Right cardiac atrium (tissue), 5 donors: Measurements from ENCODE around the gene AMBRA1. TPM values are rescaled to one million over a fixed set of nuclear protein-coding genes. Genes with fewer than 3 reads are reported as not detected.
"Not testable (repeated sequence)": the region's sequence is repeated elsewhere in the genome, so short reads cannot be mapped to it uniquely, and the experiment has no call there.

Experiments
- ATAC-seq, 2 donors: fragments of 200-7000 bp; cut with Tn5 transposase; one replicate each; pipeline versions ENCODE4 v1.8.0 to v1.9.1; 2020; ENCODE audit warnings: moderate library complexity in 2 of 2, mild to moderate bottlenecking in 1 of 2
- DNase-seq, 3 donors: peaks; one replicate each; pipeline ENCODE4 v3.0.0-alpha.2; 2020
- H3K27ac ChIP-seq: one replicate; pipeline ENCODE4 v1.5.1; 2013; ENCODE audit warnings: mild to moderate bottlenecking, low read length, control low read depth, moderate library complexity
- H3K27me3 ChIP-seq: one replicate; pipeline ENCODE4 v1.6.1; 2013; ENCODE audit not compliant: control insufficient read depth, insufficient read depth
- H3K4me1 ChIP-seq: one replicate; pipeline ENCODE4 v1.6.1; 2013; ENCODE audit warnings: low read length; ENCODE audit not compliant: control insufficient read depth, insufficient read depth
- H3K4me3 ChIP-seq: one replicate; pipeline ENCODE4 v1.5.1; 2013; ENCODE audit warnings: low read length, control low read depth
- H3K9me3 ChIP-seq: one replicate; pipeline ENCODE4 v1.6.1; 2013; ENCODE audit warnings: low read length; ENCODE audit not compliant: control insufficient read depth
- WGBS: extraction: QIAGEN DNeasy Blood & Tissue Kit; methylation state at CpG from one replicate; pipeline ENCODE4 v1.1.7; 2013; 5-methylcytosine and 5-hydroxymethylcytosine counted together
- intact Hi-C, 4 donors: fragments of 100-400 bp; cut with DNase I; formaldehyde crosslinking; loops; one replicate each; pipeline versions ENCODE4 v1.11.0 to v1.14.0; 2022 to 2023
- polyA plus RNA-seq: library from polyadenylated mRNA; stranded (reverse); fragments of 200-250 nt; gene quantifications from one replicate; pipeline ENCODE4 v1.2.3, GENCODE V29; 2013
- total RNA-seq, 4 donors: library from RNA; stranded (reverse); fragmentation: NEBNext Ultra II Directional; extraction: Animal tissue kit (Norgen Biotek cat#: 25700); gene quantifications; one replicate each; pipeline ENCODE4 v1.2.1, GENCODE V29; 2021
- donor health status: healthy with polysubstance abuse.
- donor health status: DM: no; HTN: yes; CAD: no.
- donor health status: DM: no; HTN: no; CAD: no.
- donor health status: DM: no; HTN: yes; CAD: no; lungs with severe emphysema.
- donor health status: DM: yes; HTN: yes; CAD: no.

Gene AMBRA1
- total and polyA plus RNA-seq, 5 donors, result 8.1 to 23.6 (median 19.5) TPM

DNA sequence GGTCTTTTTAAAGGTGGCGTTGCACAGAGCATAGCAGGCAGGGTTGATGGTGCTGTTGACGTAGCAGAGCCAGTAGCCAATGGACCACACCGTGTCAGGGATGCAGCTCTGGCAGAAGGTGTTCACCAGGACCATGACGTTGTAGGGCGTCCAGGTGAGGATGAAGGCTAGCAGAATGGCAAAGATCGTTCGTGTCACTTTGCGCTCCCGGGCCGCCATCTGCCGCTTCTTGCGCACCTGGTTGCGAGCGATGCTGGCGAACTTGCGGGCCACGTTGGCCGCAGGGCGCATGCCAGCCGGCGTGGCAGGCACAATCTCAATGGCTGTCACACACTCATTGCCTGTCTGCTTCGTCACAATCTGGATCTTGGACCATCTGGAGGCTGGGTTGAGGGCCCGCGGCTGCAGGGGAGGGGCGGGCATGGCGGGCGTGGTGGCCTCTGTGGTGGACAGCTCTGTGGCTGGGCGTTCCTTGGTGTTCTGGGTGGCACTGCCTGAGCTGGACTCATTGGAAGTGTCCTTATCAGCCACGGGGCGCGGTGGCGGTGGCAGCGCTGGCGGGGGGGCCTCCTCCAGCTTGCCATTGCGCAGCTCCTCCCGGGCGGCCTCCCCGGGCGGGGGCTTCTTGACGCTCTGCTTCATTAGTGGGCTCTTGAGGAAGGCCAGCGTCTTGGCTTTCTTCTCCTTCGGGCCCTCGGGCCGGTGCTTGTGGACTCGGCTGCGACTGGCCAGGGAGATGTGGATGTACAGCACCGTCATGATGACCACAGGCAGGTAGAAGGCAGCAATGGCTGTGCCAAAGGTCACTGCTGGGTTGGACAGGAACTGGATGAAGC, 208.4 kb downstream of the AMBRA1 start:
- DNase-seq, result peak in 1 of 3 donors; percentile 55
- no peaks in the 10 kb centered on the region for H3K27me3 ChIP-seq
- WGBS, result 96% methylated on average over 47 of the region's 47 CpGs

DNA sequence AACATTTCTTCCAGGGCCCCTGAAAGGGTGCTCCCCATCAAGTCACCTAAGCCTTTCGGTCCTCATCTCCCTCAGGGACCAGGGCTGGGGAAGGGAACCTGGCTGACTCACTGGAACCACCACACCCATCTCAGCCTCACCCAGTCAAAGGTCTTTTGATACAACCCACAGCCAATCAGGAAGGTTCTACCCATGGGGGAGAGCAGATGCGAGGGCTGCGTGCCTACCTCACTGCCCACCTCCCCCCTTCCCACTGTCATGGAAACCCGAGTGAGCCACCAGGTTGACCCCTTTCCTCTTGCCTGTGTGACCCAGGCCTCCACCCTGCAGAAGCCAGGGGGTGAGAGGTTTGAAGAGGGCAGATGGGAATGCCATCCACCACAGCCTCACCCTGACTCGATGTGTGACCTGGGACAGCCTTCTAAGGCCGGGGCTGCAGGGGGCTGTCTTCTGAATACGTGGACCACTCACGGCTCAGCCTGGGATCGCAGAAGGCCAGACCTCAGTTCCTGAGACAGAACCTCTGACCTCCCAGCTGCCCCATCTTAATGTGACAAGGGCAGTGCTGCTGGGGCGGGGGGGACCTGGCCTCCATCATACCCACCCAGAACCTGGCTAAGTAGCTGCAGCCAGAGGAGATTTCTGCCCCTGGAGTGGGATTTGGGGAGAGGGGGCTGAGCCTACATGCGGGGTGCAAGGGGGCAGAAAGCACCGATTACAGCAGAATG, 209.7 kb downstream of the AMBRA1 start:
- peak in 1 of 3 donors; percentile 45 for DNase-seq
- Histone ChIP-seq H3K4me1 (no peaks in the 10 kb centered on the region), H3K9me3 (no peaks in the 10 kb centered on the region), H3K27me3 (no peaks in the 10 kb centered on the region), H3K4me3 (no peak overlapping the region), H3K27ac (no peak overlapping the region)
- no peak for ATAC-seq
- WGBS, result 91% methylated on average over 12 of the region's 12 CpGs
- intact Hi-C loops, result loop anchor here in 1 of 4 donors (10.0 kb wide), 1 partner anchor 231 kb away; the partner anchor contains the start of genes ATG13 and HARBI1

More for the DNA sequence above, 208.4 kb downstream of the AMBRA1 start:
- Histone ChIP-seq H3K4me3 (no peak overlapping the region), H3K27ac (no peak overlapping the region), H3K4me1 (no peaks in the 10 kb centered on the region), H3K9me3 (no peaks in the 10 kb centered on the region)
- intact Hi-C loops, result loop anchor here in 1 of 4 donors (5.0 to 10.0 kb wide), 2 partner anchors 152 to 229 kb away; partner anchors contain the start of genes ATG13 and HARBI1
- no peak for ATAC-seq

DNA sequence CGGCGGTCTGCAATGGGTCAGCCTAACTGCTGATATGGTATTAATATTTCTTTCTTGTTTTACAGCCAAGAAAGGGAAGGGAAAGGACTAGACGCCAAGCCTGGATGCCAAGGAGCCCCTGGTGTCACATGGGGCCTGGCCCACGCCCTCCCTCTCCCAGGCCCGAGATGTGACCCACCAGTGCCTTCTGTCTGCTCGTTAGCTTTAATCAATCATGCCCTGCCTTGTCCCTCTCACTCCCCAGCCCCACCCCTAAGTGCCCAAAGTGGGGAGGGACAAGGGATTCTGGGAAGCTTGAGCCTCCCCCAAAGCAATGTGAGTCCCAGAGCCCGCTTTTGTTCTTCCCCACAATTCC, 210.4 kb downstream of the AMBRA1 start:
- Histone ChIP-seq H3K27me3 (no peaks in the 10 kb centered on the region), H3K9me3 (no peaks in the 10 kb centered on the region), H3K4me3 (no peak overlapping the region), H3K27ac (no peak overlapping the region), H3K4me1 (no peaks in the 10 kb centered on the region)
- WGBS, result 80% methylated on average over 7 of the region's 7 CpGs
- ATAC-seq, result no peak
- intact Hi-C loops, result loop anchor here in 1 of 4 donors (10.0 kb wide), 1 partner anchor 231 kb away; the partner anchor contains the start of genes ATG13 and HARBI1
- DNase-seq, result no peak

DNA sequence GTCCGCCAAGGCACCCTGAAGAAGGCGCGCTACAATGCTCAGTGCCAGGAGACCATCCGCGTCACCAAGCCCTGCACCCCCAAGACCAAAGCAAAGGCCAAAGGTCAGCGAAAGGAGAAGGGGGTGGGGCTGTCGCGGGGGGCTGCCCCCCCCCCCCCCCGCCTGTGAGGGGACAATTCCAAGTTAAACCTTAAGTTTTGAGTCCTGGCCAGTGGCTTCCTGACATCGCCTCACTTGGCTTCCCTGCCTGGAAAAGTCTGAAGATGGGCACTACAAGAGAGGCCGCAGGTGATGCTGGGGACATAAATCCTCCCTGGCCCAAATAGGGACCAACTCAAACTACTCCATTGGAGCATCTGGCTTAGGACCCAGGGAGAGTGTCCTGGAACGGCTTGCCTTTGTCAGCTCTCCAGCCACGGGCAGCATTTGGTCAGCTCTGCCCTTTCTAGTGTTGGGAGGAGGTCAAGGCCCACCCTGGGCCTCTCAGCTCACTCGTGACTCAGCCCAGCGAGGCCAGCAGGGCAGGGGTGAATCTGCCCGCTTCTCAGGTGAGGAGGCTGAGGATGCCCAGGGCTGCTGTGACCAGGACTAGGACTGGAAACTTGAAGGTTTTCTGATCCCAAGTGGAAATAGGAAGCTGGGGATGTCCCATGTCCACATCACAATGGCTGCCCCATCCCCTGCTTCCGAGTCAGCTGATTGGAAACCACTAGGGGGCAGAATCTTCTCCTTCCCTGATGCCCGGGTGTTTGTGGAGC, 211.0 kb downstream of the AMBRA1 start:
- DNase-seq (peak in 2 of 3 donors; percentile 57 to 61), ATAC-seq (no peak)
- Histone ChIP-seq H3K4me3 (no peak overlapping the region), H3K27me3 (no peaks in the 10 kb centered on the region), H3K27ac (no peak overlapping the region), H3K4me1 (no peaks in the 10 kb centered on the region), H3K9me3 (no peaks in the 10 kb centered on the region)
- intact Hi-C loops, result loop anchor here in 1 of 4 donors (10.0 kb wide), 1 partner anchor 232 kb away; the partner anchor contains the start of genes ATG13 and HARBI1
- WGBS, result 44% methylated on average over 18 of the region's 18 CpGs

DNA sequence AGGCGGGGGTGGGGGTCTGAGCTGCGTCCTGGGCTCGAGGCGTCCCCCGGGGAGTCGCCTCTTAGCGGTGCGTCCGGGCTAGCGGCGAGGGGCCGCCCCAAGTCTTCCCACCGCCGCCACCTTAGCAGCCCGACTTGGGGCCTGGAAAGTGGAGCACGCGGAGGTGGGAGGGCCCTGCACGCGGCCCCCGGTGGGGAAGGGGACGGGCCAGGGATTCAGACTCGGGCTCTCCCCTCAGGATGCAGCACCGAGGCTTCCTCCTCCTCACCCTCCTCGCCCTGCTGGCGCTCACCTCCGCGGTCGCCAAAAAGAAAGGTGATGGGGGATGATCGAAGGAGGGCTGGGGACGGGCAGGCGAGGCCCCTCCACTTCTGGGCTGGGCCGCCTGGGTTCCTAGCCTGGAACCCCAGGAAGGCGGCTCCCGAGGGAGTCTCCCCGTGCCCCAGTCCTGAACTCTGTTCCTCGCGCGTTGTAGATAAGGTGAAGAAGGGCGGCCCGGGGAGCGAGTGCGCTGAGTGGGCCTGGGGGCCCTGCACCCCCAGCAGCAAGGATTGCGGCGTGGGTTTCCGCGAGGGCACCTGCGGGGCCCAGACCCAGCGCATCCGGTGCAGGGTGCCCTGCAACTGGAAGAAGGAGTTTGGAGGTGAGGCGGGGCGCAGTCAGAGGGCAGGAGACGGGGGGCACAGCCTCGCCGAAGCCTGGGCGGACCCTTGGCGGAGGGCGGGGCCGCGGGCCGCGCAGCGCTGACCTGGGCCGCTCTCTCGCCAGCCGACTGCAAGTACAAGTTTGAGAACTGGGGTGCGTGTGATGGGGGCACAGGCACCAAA, 211.8 kb downstream of the AMBRA1 start:
- ATAC-seq (peak in 1 of 2 donors; percentile 1), DNase-seq (peak in 2 of 3 donors; percentile 65 to 66)
- WGBS, result 2% methylated on average over 66 of the region's 66 CpGs
- Histone ChIP-seq H3K4me1 (no peaks in the 10 kb centered on the region), H3K27me3 (no peaks in the 10 kb centered on the region), H3K9me3 (no peaks in the 10 kb centered on the region), H3K27ac (no peak overlapping the region), H3K4me3 (peak overlapping the region; percentile 69)
- intact Hi-C loops, result loop anchor here in 1 of 4 donors (10.0 kb wide), 1 partner anchor 233 kb away; the partner anchor contains the start of genes ATG13 and HARBI1

DNA sequence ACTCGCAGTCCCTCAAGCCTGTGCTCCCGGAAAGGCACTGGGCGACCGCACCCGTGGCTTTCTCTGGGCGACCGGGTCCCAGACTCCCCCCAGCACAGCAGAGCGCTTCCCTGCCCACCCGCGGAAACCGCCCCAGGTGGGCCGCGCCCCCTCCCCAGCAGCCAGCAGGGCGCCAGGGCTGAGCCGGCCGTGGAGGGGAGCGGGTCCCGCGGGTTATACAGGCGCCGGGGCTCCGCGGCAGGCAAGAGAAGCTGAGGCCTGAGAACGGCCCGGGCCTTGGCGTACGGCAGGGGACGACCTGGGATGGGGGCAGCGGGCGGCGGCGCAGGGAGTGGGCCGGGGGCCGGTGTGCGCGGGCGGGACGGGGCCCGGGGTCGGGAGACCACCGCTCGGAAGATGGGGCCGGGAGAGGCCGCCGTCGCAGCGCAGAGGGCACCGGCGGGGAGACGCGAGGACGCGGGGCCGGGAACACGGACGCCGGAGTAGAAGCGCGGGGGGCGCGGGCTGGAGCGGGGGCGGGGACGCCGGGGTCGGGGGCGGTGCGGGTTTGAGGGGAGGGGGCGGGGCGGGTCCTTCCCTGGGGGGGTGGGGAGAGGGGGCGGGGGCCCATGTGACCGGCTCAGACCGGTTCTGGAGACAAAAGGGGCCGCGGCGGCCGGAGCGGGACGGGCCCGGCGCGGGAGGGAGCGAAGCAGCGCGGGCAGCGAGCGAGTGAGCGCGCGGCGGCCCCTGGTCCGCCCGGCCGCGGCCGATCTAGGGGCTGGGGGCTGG, 212.6 kb downstream of the AMBRA1 start, which contains the start of gene MDK:
TSS of gene MDK (plus strand) at position 622 of the 771 bp plus-strand sequence. CDS start 389 bp downstream, outside the sequence.
- Histone ChIP-seq H3K4me1 (no peaks in the 10 kb centered on the region), H3K4me3 (peak within 1 kb of the TSS; percentile 69), H3K27ac (peak within 1 kb of the TSS; percentile 42), H3K9me3 (no peaks in the 10 kb centered on the region), H3K27me3 (no peaks in the 10 kb centered on the region)
- ATAC-seq (peak; percentile 3 to 7), DNase-seq (peak in 2 of 3 donors; percentile 72 to 74)
- intact Hi-C loops, result loop anchor here in 1 of 4 donors (10.0 kb wide), 1 partner anchor 234 kb away; the partner anchor contains the start of genes ATG13 and HARBI1
- WGBS, result 1% methylated on average over 95 of the region's 96 CpGs

DNA sequence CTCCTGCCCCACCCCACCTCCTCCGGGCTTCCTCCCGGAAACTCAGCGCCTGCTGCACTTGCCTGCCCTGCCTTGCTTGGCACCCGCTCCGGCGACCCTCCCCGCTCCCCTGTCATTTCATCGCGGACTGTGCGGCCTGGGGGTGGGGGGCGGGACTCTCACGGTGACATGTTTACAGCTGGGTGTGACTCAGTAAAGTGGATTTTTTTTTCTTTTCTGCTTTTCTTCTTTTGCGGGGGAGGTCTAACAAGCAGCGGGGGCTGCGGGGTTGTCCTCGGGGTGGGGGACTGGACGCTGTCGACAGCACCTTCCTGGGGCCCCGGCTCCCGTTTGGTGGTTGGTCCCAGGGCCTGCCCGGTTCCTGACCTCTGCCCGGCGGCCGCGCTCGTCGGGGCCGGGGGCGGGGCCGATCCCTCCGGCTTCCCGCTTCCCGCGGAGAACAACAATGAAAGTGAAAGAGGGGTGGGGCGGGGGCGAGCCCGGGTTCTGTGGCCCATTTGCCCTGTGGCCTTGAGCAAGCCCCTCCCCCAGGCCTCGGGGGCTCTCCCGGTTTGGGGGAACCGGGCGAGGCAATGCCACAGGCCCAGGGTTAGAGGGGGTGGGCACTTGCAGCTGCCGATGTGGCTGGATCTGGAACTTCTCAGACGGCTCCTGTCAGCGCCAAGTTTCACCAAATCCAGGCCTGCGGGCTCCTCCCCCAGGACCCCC, 213.3 kb downstream of the AMBRA1 start:
- Histone ChIP-seq H3K9me3 (no peaks in the 10 kb centered on the region), H3K4me1 (no peaks in the 10 kb centered on the region), H3K27me3 (no peaks in the 10 kb centered on the region), H3K27ac (peak overlapping the region; percentile 42), H3K4me3 (peak overlapping the region; percentile 69)
- peak; percentile 71 to 90 (median 90) for DNase-seq
- 4% methylated on average over 45 of the region's 45 CpGs for WGBS
- ATAC-seq, result peak; percentile 51 to 62
- intact Hi-C loops, result loop anchor here in 1 of 4 donors (10.0 kb wide), 1 partner anchor 234 kb away; the partner anchor contains the start of genes ATG13 and HARBI1

DNA sequence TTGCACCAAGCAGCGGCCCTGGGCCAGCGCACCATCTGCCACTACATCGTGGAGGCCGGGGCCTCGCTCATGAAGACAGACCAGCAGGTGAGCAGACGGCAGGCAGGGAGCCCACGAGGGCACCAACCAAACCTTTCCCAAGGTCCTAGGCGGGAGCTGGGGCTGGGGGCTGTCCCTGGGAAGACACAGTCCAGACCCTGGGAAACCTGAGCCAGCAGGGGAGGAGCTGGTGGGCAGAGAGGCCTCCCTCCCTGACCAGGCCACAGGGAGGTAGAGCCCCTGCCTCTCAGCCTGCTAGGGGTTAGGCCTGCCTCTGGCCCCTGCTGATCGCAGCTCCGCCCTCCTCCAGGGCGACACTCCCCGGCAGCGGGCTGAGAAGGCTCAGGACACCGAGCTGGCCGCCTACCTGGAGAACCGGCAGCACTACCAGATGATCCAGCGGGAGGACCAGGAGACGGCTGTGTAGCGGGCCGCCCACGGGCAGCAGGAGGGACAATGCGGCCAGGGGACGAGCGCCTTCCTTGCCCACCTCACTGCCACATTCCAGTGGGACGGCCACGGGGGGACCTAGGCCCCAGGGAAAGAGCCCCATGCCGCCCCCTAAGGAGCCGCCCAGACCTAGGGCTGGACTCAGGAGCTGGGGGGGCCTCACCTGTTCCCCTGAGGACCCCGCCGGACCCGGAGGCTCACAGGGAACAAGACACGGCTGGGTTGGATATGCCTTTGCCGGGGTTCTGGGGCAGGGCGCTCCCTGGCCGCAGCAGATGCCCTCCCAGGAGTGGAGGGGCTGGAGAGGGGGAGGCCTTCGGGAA, 214.1 kb downstream of the AMBRA1 start:
- ATAC-seq (peak; percentile 6 to 27), DNase-seq (peak in 2 of 3 donors; percentile 62 to 65)
- H3K27me3 ChIP-seq, H3K4me1 ChIP-seq, H3K4me3 ChIP-seq, H3K9me3 ChIP-seq, H3K27ac ChIP-seq: not testable (repeated sequence)
- intact Hi-C loops, result loop anchor here in 1 of 4 donors (10.0 kb wide), 1 partner anchor 235 kb away; the partner anchor contains the start of genes ATG13 and HARBI1
- 72% methylated on average over 34 of the region's 36 CpGs for WGBS
